CD14-positive monocyte (primary cell): Measurements from ENCODE around the gene FOXP1. TPM values are rescaled to one million over a fixed set of nuclear protein-coding genes. Genes with fewer than 3 reads are reported as not detected.

Experiments used
- DNase-seq, 3 donors: peaks; one replicate each; pipeline ENCODE4 v3.0.0-alpha.2; 2011 to 2022
- H2AFZ ChIP-seq: 2 replicates; pipeline ENCODE4 v1.6.0; 2012; ENCODE audit warnings: mild to moderate bottlenecking, low read depth, low read length, inconsistent platforms; ENCODE audit not compliant: insufficient read depth, poor library complexity, severe bottlenecking
- H3K27ac ChIP-seq, 2 donors: 1 replicate in 1 of 2; 2 replicates in 1 of 2; pipeline ENCODE4 v1.5.1; 2012 to 2013; ENCODE audit warnings: low read length in 2 of 2, control low read depth in 1 of 2, inconsistent platforms in 1 of 2, low read depth in 1 of 2, mild to moderate bottlenecking in 1 of 2
- H3K27me3 ChIP-seq, 2 donors: one replicate each; pipeline versions ENCODE4 v1.6.0 to v1.6.1; 2011 to 2013; ENCODE audit warnings: low read length in 2 of 2; ENCODE audit not compliant: control insufficient read depth in 2 of 2, insufficient read depth in 2 of 2
- H3K36me3 ChIP-seq, 2 donors: replicated peaks in 1 of 2; 1 replicate in 1 of 2; 2 replicates in 1 of 2; pipeline versions ENCODE4 v1.5.1 to v1.6.1; 2012 to 2013; ENCODE audit warnings: low read length in 2 of 2, control low read depth in 1 of 2, inconsistent platforms in 1 of 2, mild to moderate bottlenecking in 1 of 2; ENCODE audit not compliant: insufficient read depth in 2 of 2, control insufficient read depth in 1 of 2
- H3K4me1 ChIP-seq, 2 donors: 1 replicate in 1 of 2; 2 replicates in 1 of 2; pipeline versions ENCODE4 v1.5.1 to v1.6.1; 2012 to 2013; ENCODE audit warnings: low read length in 2 of 2, control low read depth in 1 of 2, inconsistent platforms in 1 of 2, mild to moderate bottlenecking in 1 of 2, moderate library complexity in 1 of 2; ENCODE audit not compliant: insufficient read depth in 2 of 2, control insufficient read depth in 1 of 2
- H3K4me2 ChIP-seq: replicated peaks from 2 replicates; pipeline ENCODE3; 2012; ENCODE audit warnings: low read length, moderate library complexity, mild to moderate bottlenecking; ENCODE audit not compliant: poor library complexity, severe bottlenecking; ENCODE audit errors: extremely low read depth
- H3K4me3 ChIP-seq, 3 experiments: fragments of 200-600 bp in 1 of 3; sonication (generic) in 1 of 3; replicated peaks in 1 of 3; 1 replicate in 2 of 3; 2 replicates in 1 of 3; pipeline ENCODE4 v1.5.1; 2011 to 2013; ENCODE audit warnings: low read length in 3 of 3, mild to moderate bottlenecking in 3 of 3, control low read depth in 2 of 3, low read depth in 2 of 3, inconsistent platforms in 1 of 3, moderate library complexity in 1 of 3
- H3K79me2 ChIP-seq: 2 replicates; pipeline ENCODE4 v1.6.0; 2012; ENCODE audit warnings: mild to moderate bottlenecking, control low read depth, inconsistent platforms, low read length, moderate library complexity; ENCODE audit not compliant: insufficient read depth
- H3K9ac ChIP-seq: 2 replicates; pipeline ENCODE4 v1.6.0; 2017; ENCODE audit warnings: low read length, mild to moderate bottlenecking; ENCODE audit not compliant: insufficient read depth, poor library complexity, severe bottlenecking
- H3K9me3 ChIP-seq, 2 donors: replicated peaks in 1 of 2; 1 replicate in 1 of 2; 2 replicates in 1 of 2; pipeline versions ENCODE4 v1.5.1 to v1.6.1; 2012 to 2013; ENCODE audit warnings: low read length in 2 of 2, control low read depth in 1 of 2; ENCODE audit not compliant: control insufficient read depth in 1 of 2, insufficient read depth in 1 of 2
- H4K20me1 ChIP-seq: 2 replicates; pipeline ENCODE4 v1.6.0; 2012; ENCODE audit warnings: mild to moderate bottlenecking, low read length, control low read depth, moderate library complexity; ENCODE audit not compliant: insufficient read depth
- H3K27ac Mint-ChIP-seq, 7 donors: one replicate each; pipeline ENCODE4 v1.8.0; 2020; ENCODE audit warnings: mild to moderate bottlenecking in 7 of 7, mixed read lengths in 7 of 7, moderate library complexity in 6 of 7, inconsistent platforms in 2 of 7
- H3K27me3 Mint-ChIP-seq, 3 donors: one replicate each; pipeline ENCODE4 v1.8.0; 2021 to 2022; ENCODE audit warnings: low read depth in 3 of 3, mild to moderate bottlenecking in 3 of 3, mixed read lengths in 3 of 3, moderate library complexity in 3 of 3, inconsistent platforms in 1 of 3
- H3K36me3 Mint-ChIP-seq, 2 donors: one replicate each; pipeline ENCODE4 v1.8.0; 2020; ENCODE audit warnings: mixed read lengths in 2 of 2, inconsistent platforms in 1 of 2, mild to moderate bottlenecking in 1 of 2
- H3K4me1 Mint-ChIP-seq: one replicate; pipeline ENCODE4 v1.8.0; 2020; ENCODE audit warnings: mild to moderate bottlenecking, mixed read lengths
- H3K4me3 Mint-ChIP-seq, 2 donors: one replicate each; pipeline ENCODE4 v1.8.0; 2020; ENCODE audit warnings: mild to moderate bottlenecking in 2 of 2, mixed read lengths in 2 of 2, moderate library complexity in 1 of 2
- H3K9me3 Mint-ChIP-seq, 7 donors: one replicate each; pipeline ENCODE4 v1.8.0; 2020 to 2022; ENCODE audit warnings: mixed read lengths in 7 of 7, mild to moderate bottlenecking in 6 of 7, moderate library complexity in 6 of 7, inconsistent platforms in 2 of 7
- CTCF ChIP-seq: fragments of 200-600 bp; IDR thresholded peaks from one replicate; pipeline ENCODE4 v1.8.0; 2022; ENCODE audit warnings: antibody characterized with exemption, mild to moderate bottlenecking
- WGBS: methylation state at CpG from one replicate; pipeline ENCODE4 v1.1.5; 2013; ENCODE audit warnings: missing lambda C conversion rate; ENCODE audit not compliant: insufficient coverage; 5-methylcytosine and 5-hydroxymethylcytosine counted together
- intact Hi-C, 2 donors: fragments of 100-400 bp; cut with micrococcal nuclease; formaldehyde crosslinking; loops; one replicate each; pipeline versions ENCODE4 v1.15.0 to v1.15.1; 2023
- polyA plus RNA-seq, 3 donors: library from polyadenylated mRNA; depleted of rRNA in 1 of 3; unstranded in 2 of 3; stranded (reverse) in 1 of 3; fragments of 300-500 nt in 2 of 3; fragments of >200 nt in 1 of 3; fragmentation: Illumina TruSeq in 2 of 3; gene quantifications; 1 replicate in 2 of 3; 2 replicates in 1 of 3; pipeline ENCODE4 v1.2.3, GENCODE V29; 2012 to 2021

Gene FOXP1
- polyA plus RNA-seq, 3 donors = 25.7 to 42.6 (median 27.8) TPM

- peaks cover 99% of the 10 kb centered on the region for H3K79me2 ChIP-seq
- H3K4me2 ChIP-seq = no peak overlapping the region
- peaks cover 54% of the 10 kb centered on the region for H3K4me1 Mint-ChIP-seq
- peak overlapping the region in 1 of 2 donors; percentile 7 for H3K4me3 Mint-ChIP-seq
- H2AFZ ChIP-seq = no peak overlapping the region
- peaks cover 8% of the 10 kb centered on the region in 2 donors for H3K36me3 Mint-ChIP-seq
- peaks cover 18 to 25% of the 10 kb centered on the region in 2 donors for H3K4me1 ChIP-seq
- peak overlapping the region in 5 of 7 donors; percentile 3 to 90 (median 46) for H3K27ac Mint-ChIP-seq
- peak overlapping the region in 1 of 2 donors; percentile 39 for H3K27ac ChIP-seq
- H3K9me3 ChIP-seq = no peaks in the 10 kb centered on the region
- no peaks in the 10 kb centered on the region for H3K27me3 Mint-ChIP-seq
- peaks cover 0 to 7% of the 10 kb centered on the region in 2 donors for H3K36me3 ChIP-seq
- WGBS = 98% methylated on average over 4 of the region's 4 CpGs
- no peak for TF ChIP-seq CTCF
- peaks cover 86% of the 10 kb centered on the region for H4K20me1 ChIP-seq
- no peak overlapping the region for H3K4me3 ChIP-seq
- intact Hi-C loops = no loop called here
- H3K9me3 Mint-ChIP-seq = no peaks in the 10 kb centered on the region
- DNase-seq = no peak
- H3K27me3 ChIP-seq = no peaks in the 10 kb centered on the region
- H3K9ac ChIP-seq = no peak overlapping the region
Measured at GRCh38 chr3:71421475-71421819, 162.1 kb downstream of the FOXP1 start.

GRCh38 chr3:71419369-71419768, 164.2 kb downstream of the FOXP1 start:
- peaks cover 100% of the 10 kb centered on the region for H3K79me2 ChIP-seq
- H3K9me3 Mint-ChIP-seq = no peaks in the 10 kb centered on the region
- intact Hi-C loops = no loop called here
- no peak for DNase-seq
- no peak overlapping the region for H2AFZ ChIP-seq
- peaks cover 54% of the 10 kb centered on the region for H3K4me1 Mint-ChIP-seq
- no peak overlapping the region for H3K27ac ChIP-seq
- peaks cover 0 to 2% (median 0%) of the 10 kb centered on the region in 3 donors for H3K27me3 Mint-ChIP-seq
- H3K9me3 ChIP-seq = no peaks in the 10 kb centered on the region
- no peak overlapping the region for H3K4me2 ChIP-seq
- H3K27ac Mint-ChIP-seq = no peak overlapping the region
- TF ChIP-seq CTCF = no peak
- peaks cover 0 to 5% of the 10 kb centered on the region in 2 donors for H3K36me3 ChIP-seq
- H4K20me1 ChIP-seq = peaks cover 87% of the 10 kb centered on the region
- no peak overlapping the region for H3K9ac ChIP-seq
- peaks cover 15 to 22% of the 10 kb centered on the region in 2 donors for H3K4me1 ChIP-seq
- peaks cover under 1 to 4% of the 10 kb centered on the region in 2 donors for H3K36me3 Mint-ChIP-seq
- H3K4me3 ChIP-seq = no peak overlapping the region
- no peaks in the 10 kb centered on the region for H3K27me3 ChIP-seq
- H3K4me3 Mint-ChIP-seq = no peak overlapping the region
- WGBS = no CpG with 5 or more reads among the region's 2 CpGs
